Tibial nerve (tissue), 4 donors: ENCODE data around the gene COASY. TPM values are rescaled to one million over a fixed set of nuclear protein-coding genes. Genes with fewer than 3 reads are reported as not detected.

ENCODE experiments used
- DNase-seq, 2 donors: peaks; one replicate each; pipeline ENCODE4 v3.0.0-alpha.2; 2019; ENCODE audit warnings: low spot score in 2 of 2
- H3K27ac ChIP-seq, 4 donors: fragments of 200-600 bp; sonication (generic) in 3 of 4; one replicate each; pipeline ENCODE4 v1.5.1; 2017 to 2019; ENCODE audit warnings: mild to moderate bottlenecking in 1 of 4
- H3K27me3 ChIP-seq, 2 donors: fragments of 200-600 bp; sonication (generic) in 1 of 2; one replicate each; pipeline versions ENCODE4 v1.5.1 to v1.6.0; 2017 to 2019
- H3K36me3 ChIP-seq, 3 donors: fragments of 200-600 bp; sonication (generic); one replicate each; pipeline ENCODE4 v1.5.1; 2018 to 2019
- H3K4me1 ChIP-seq, 4 donors: fragments of 200-600 bp; sonication (generic) in 3 of 4; one replicate each; pipeline ENCODE4 v1.5.1; 2017 to 2019
- H3K4me3 ChIP-seq, 4 donors: fragments of 200-600 bp; sonication (generic) in 3 of 4; one replicate each; pipeline ENCODE4 v1.5.1; 2017 to 2019; ENCODE audit warnings: mild to moderate bottlenecking in 1 of 4, moderate library complexity in 1 of 4
- H3K9me3 ChIP-seq, 4 donors: fragments of 200-600 bp; sonication (generic) in 3 of 4; one replicate each; pipeline ENCODE4 v1.5.1; 2017 to 2019
- CTCF ChIP-seq, 5 experiments: fragments of 200-600 bp in 3 of 5; fragments of 450-650 bp in 2 of 5; sonication (generic) in 3 of 5; IDR thresholded peaks; one replicate each; pipeline ENCODE4 v1.5.1; 2016 to 2019; ENCODE audit warnings: antibody characterized with exemption in 5 of 5, mild to moderate bottlenecking in 3 of 5, moderate library complexity in 2 of 5
- EP300 ChIP-seq, 2 donors: sonication (generic); formaldehyde crosslinking; IDR thresholded peaks; one replicate each; pipeline ENCODE4 v1.6.1; 2017; ENCODE audit warnings: antibody characterized with exemption in 2 of 2, mild to moderate bottlenecking in 1 of 2
- POLR2A ChIP-seq, 2 donors: fragments of 450-650 bp; IDR thresholded peaks; one replicate each; pipeline ENCODE4 v1.6.1; 2017; ENCODE audit warnings: antibody characterized with exemption in 2 of 2, mild to moderate bottlenecking in 2 of 2, moderate library complexity in 2 of 2
- WGBS, 2 donors: methylation state at CpG; one replicate each; pipeline ENCODE4 v1.1.5; 2018; 5-methylcytosine and 5-hydroxymethylcytosine counted together
- total RNA-seq, 4 donors: library from RNA; depleted of rRNA; stranded (reverse); fragments of >200 nt; gene quantifications; one replicate each; pipeline ENCODE4 v1.1.0, GENCODE V29; 2016

Gene COASY
- total RNA-seq, 4 donors from 2014 or later, result 22.9 to 33.9 (median 25.5) TPM

- no peak overlapping the region for H3K4me3 ChIP-seq
- 62 to 74% methylated on average over 8 of the region's 8 CpGs for WGBS, 2 donors
- no peaks in the 10 kb centered on the region for H3K27me3 ChIP-seq
- DNase-seq, result no peak
- H3K36me3 ChIP-seq, result peaks cover 0 to 37% (median 0%) of the 10 kb centered on the region in 3 donors
- peaks cover 0 to 73% (median 54%) of the 10 kb centered on the region in 4 donors for H3K4me1 ChIP-seq
- TF ChIP-seq POLR2A (IDR thresholded peaks at IDR 0.05), result no peak
- TF ChIP-seq CTCF (IDR thresholded peaks at IDR 0.05), result no peak
- no peak for TF ChIP-seq EP300 (IDR thresholded peaks at IDR 0.05)
- H3K27ac ChIP-seq, result peak overlapping the region in 2 of 4 donors; percentile 82 to 91
- no peaks in the 10 kb centered on the region for H3K9me3 ChIP-seq
Measured at GRCh38 chr17:42514867-42515266, 47.1 kb upstream of the COASY start.

- no peaks in the 10 kb centered on the region for H3K27me3 ChIP-seq
- 7 to 8% methylated on average over 9 of the region's 9 CpGs for WGBS, 2 donors
- no peaks in the 10 kb centered on the region for H3K9me3 ChIP-seq
- DNase-seq, result peak; percentile 90 to 96
- peaks cover 0 to 23% (median 0%) of the 10 kb centered on the region in 3 donors for H3K36me3 ChIP-seq
- peak overlapping the region; percentile 85 to 94 (median 90) for H3K27ac ChIP-seq
- H3K4me3 ChIP-seq, result no peak overlapping the region
- TF ChIP-seq CTCF (IDR thresholded peaks at IDR 0.05) (peak; percentile 81 to 96 (median 93)), POLR2A (IDR thresholded peaks at IDR 0.05) (no peak), EP300 (IDR thresholded peaks at IDR 0.05) (peak; percentile 61 to 70)
- H3K4me1 ChIP-seq, result peaks cover 5 to 93% (median 71%) of the 10 kb centered on the region in 4 donors
Measured at GRCh38 chr17:42517516-42517915, 44.4 kb upstream of the COASY start.

- 31 to 32% methylated on average over 9 of the region's 9 CpGs for WGBS, 2 donors
- peak; percentile 69 to 86 for DNase-seq
- H3K9me3 ChIP-seq, result no peaks in the 10 kb centered on the region
- H3K36me3 ChIP-seq, result peaks cover 0 to 23% (median 0%) of the 10 kb centered on the region in 3 donors
- peak overlapping the region; percentile 85 to 94 (median 90) for H3K27ac ChIP-seq
- H3K4me3 ChIP-seq, result no peak overlapping the region
- no peak for TF ChIP-seq CTCF (IDR thresholded peaks at IDR 0.05)
- peak; percentile 40 to 86 for TF ChIP-seq EP300 (IDR thresholded peaks at IDR 0.05)
- no peak for TF ChIP-seq POLR2A (IDR thresholded peaks at IDR 0.05)
- peaks cover 5 to 93% (median 70%) of the 10 kb centered on the region in 4 donors for H3K4me1 ChIP-seq
- no peaks in the 10 kb centered on the region for H3K27me3 ChIP-seq
Measured at GRCh38 chr17:42518046-42518754, 43.7 kb upstream of the COASY start.

GRCh38 chr17:42518755-42519545, 43.0 kb upstream of the COASY start:
- H3K27ac ChIP-seq, result peak overlapping the region; percentile 85 to 94 (median 90)
- no peak overlapping the region for H3K4me3 ChIP-seq
- H3K27me3 ChIP-seq, result no peaks in the 10 kb centered on the region
- peak in 1 of 2 donors; percentile 58 for DNase-seq
- WGBS, 2 donors, result 21 to 27% methylated on average over 6 of the region's 6 CpGs
- no peak for TF ChIP-seq CTCF (IDR thresholded peaks at IDR 0.05)
- TF ChIP-seq POLR2A (IDR thresholded peaks at IDR 0.05), result no peak
- TF ChIP-seq EP300 (IDR thresholded peaks at IDR 0.05), result no peak
- H3K9me3 ChIP-seq, result no peaks in the 10 kb centered on the region
- H3K36me3 ChIP-seq, result peaks cover 0 to 17% (median 0%) of the 10 kb centered on the region in 3 donors
- peaks cover 5 to 92% (median 65%) of the 10 kb centered on the region in 4 donors for H3K4me1 ChIP-seq
